HG02840 (cell line): Measurements from ENCODE around the gene KLHL26.
"Not testable (repeated sequence)": the region's sequence is repeated elsewhere in the genome, so short reads cannot be mapped to it uniquely, and the experiment has no call there.

Experiments used
- ATAC-seq: cut with Tn5 transposase; IDR thresholded peaks from one replicate; pipeline ENCODE4 v1.9.1; 2021; ENCODE audit warnings: mild to moderate bottlenecking, moderate library complexity, moderate number of reproducible peaks; ENCODE audit not compliant: unreplicated experiment, low FRiP score

KLHL26 gene

GRCh38 chr19:18600692-18601397, 36.0 kb upstream of the KLHL26 start:
- ATAC-seq, result not testable (repeated sequence)

- no peak for ATAC-seq
Observed at GRCh38 chr19:18601875-18602274, 35.0 kb upstream of the KLHL26 start.

DNA sequence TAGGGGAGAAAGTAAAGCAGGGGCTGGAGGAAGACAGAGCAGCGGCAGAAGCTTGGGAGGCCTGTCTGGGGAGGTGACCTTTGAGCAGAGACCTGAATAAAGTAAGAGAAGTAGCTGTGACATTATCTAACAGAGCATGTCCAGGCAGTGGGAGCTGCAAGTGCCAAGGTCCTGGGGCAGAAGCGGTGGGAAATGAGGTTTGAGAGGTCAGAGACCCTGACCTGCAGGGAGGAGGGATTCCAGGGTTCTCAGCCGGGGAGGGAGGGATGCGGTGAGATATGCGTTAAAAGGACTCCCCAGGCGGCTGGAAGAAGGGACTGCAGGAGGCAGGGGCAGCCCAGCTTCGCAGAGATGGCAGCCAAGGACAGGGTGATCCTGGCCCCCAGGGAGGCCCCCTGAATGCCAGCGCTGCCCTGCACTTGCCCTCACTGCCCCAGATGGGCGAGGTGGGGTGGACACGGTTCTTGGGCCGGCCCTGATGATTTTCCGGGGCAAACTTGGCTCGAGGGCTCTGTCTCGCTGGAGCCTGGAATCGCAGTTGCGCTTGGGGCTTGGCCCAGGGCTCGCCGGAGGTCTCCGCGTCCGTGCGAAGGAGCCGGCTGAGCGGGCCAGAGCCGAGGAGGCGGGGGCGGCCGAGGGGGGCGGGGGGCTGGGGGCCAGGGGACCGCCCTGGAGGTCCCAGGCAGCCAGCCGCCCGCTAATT, 33.4 kb upstream of the KLHL26 start:
- ATAC-seq, result no peak

DNA sequence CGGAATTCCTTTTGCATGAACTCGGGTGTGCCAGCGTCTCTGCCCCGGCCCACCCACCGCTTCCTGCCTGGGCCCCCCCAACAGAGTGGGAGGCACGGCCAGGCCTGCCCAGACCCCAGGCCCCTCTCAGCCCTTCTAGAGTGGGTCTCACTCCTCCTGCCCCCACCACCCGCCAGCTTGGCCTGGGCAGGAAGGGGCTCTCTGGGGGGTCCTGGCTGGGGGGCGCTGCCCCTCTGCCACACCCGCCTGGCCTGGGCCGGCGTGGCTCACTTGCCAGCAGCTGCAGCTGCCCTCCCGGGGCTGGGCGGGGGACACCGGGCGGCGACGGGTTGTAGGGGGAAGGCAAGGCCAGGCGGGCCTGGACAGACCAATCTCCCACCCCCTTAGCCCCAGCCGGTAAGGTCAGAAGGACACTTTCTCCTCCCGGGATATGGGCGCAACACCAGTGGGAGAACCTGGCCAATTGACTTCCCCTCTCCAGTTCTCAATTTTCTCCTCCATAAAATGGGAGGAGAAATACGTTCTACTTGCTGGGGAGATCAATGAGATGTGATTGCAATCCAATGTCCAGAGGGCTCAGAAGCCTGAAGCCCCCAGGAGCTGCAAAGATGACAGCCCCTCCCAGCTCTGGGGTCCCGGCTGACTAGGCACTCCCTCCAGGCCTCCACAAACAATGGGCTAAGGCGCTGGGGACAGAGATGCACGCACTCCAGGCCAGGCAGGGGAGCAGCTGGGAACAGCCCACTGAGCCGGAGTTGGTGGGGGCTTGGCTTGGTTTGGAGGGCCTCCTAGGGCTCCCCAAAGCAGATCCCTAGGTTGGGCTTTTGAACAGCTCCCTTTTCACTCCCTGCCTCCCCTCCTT, 32.6 kb upstream of the KLHL26 start:
- no peak for ATAC-seq

GRCh38 chr19:18604820-18605159, 32.0 kb upstream of the KLHL26 start:
- no peak for ATAC-seq

- ATAC-seq, result no peak
Observed at GRCh38 chr19:18605196-18605545, 31.7 kb upstream of the KLHL26 start.

DNA sequence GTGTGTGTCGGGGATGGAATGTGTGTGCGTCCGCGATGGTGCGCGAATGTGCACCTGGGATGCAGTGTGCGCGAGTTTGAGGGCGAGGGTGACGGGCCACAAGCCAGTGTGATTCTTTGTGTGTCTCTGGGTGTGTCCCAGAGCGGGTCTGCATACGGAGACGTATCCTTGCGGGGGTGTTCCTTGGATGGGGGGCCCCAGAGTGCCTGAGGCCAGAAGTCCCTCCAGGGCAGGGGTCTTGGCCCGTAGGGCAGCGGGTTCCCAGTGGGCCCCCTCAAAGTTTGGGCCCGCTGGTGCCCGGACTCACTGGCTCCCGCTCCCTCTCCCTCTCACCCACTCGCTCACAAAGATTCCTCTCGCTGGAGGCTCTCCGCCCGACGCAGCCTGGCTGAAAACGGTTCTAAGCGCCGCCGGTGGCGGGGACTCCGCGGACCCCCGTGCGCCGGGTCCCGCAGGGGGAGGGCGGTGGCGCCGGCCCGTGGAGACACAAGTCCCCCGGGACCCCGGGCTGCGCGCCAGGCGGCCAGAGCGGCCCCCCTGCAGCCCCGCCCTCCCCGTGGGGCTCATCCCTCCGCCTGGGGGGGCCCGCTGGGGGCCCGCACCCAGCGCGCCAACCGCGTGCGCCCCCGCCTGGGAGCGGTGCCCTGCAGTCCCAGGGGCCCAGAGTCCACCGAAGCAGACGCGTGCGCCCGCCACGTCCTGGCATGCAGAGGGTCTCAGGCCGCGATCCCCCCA, 31.1 kb upstream of the KLHL26 start:
- ATAC-seq, result no peak

DNA sequence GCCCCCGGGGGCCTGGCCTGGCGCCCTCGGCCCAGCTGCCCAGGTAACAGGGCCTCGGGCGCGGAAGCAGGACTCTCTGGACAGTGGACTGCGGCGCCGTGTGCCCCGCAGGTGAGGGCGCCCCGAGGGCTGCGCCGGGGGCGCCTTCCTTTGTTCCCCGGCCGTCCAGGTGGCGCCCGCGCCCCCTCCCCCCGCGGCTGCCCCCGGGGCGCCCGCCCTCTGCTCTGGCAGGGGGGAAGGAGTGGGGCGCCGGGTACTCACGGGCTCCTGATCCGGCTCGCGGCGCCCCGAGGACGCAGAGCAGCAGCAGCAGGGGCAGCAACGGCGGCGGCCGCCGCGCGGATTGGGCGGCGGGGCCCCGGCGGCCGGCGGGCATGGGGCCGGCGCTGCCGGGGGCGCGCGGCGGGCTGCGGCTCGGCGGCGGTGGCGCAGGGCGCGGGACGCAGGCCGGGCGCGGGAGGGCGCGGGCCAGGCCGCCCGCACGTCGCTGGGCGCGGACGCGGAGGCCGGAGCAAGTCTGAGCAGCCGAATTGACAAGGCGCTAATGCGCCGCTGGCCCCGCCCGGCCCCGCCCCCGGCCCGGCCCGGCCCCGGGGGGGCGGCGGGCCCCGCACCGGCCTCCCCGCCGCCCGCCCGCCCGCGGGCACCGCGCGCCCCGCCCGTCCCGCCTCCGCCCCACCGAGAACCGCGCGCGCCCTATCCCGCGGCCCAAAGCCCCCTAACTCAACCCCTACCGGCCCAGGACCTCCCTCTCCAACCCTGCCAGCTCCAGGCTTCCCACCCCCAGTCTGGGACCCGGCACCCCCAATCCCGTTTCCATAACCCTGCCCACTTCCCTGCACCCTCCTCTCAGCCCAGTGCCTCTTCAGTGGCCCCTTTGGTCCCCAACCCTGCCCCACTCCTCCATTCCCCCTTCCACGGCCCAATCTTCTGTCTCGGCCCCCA, 30.3 kb upstream of the KLHL26 start, which contains the start of gene CRLF1:
Gene CRLF1 (minus strand): TSS at position 519 of the 945 bp plus-strand sequence. CDS start 143 bp downstream, at position 376.
- no peak for ATAC-seq

GRCh38 chr19:18607226-18608101, 29.4 kb upstream of the KLHL26 start:
- ATAC-seq, result no peak

GRCh38 chr19:18608102-18608804, 28.6 kb upstream of the KLHL26 start:
- no peak for ATAC-seq

GRCh38 chr19:18608805-18609716, 27.8 kb upstream of the KLHL26 start:
- no peak for ATAC-seq

DNA sequence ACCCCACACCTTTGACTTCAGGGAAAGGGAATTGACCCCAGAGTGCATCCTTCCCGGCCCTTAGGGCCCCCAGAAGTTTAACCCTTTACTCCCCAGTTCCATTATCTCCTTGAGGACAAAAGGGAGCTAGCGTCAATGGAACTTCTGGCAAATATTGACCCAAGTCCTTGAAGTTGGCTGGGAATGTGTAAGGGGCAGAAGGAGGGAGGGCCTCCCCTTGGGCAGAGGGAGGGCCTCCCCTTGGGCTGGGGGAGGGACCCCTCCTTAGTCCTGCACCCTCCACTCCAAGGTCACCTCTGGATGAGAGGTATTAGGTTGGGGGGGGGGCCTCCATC, 27.1 kb upstream of the KLHL26 start:
- no peak for ATAC-seq

GRCh38 chr19:18610245-18610555, 26.6 kb upstream of the KLHL26 start:
- no peak for ATAC-seq

GRCh38 chr19:18610556-18611326, 26.1 kb upstream of the KLHL26 start:
- ATAC-seq, result no peak

DNA sequence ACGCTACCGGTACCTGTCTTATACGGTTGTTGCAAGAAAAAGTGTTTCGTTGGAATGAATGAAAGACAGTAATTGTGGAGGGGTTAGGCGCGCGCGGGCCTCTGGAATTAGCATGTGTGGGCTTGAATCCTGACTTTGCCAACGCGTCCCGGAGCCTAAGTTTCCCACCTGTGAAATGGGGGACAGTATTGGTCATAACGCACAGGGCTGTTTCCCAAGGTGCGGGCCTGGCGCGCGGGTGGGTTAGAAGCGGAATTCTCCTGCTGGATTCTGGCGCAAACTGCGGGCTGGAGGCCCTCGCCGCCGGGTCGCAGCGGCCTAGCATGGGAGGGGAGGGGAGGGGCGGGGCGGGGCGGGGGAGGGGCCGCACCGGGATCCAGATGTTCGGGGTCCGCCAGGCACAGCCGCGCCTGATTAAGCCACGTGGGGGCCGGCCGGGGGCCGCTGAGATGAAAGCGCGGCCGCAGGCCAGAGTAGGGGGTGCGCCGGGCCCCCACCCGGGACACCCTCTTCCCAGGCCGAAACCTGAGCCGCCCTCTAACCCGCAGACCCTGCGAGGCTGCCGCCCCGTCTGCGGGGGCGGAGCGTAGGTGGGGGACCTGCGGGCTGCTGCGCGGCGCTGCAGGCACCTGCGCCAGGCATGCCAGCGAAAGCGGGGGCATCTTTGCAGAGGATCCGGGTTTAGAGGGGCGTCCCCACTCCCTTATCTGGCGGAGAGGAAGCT, 25.3 kb upstream of the KLHL26 start:
- ATAC-seq, result no peak
